ENCODE data around the gene PTTG1IP2.
"Not testable (repeated sequence)": the region's sequence is repeated elsewhere in the genome, so short reads cannot be mapped to it uniquely, and the experiment has no call there.

Gene PTTG1IP2

GRCh38 chr7:90458104-90458503, 11.3 kb upstream of the PTTG1IP2 start:
- DNase-seq (ENCODE audit: low read depth in 1 of 2, low spot score in 1 of 2), result no peak
- in situ Hi-C loops (cut with HindIII; ENCODE audit: low pct_unique_long_range_greater_than_20kb, low sequenced_read_pairs), result no loop called here
- no peak for TF ChIP-seq JUND (IDR thresholded peaks at IDR 0.05; ENCODE audit: low read depth)

- peak in 1 of 2 experiments; percentile 26 for DNase-seq (ENCODE audit: low read depth in 1 of 2, low spot score in 1 of 2)
- TF ChIP-seq JUND (IDR thresholded peaks at IDR 0.05; ENCODE audit: low read depth), result no peak
- in situ Hi-C loops (cut with HindIII; ENCODE audit: low pct_unique_long_range_greater_than_20kb, low sequenced_read_pairs), result no loop called here
These were observed 9.6 kb upstream of the PTTG1IP2 start for GRCh38 chr7:90459888-90460287.

- TF ChIP-seq JUND (IDR thresholded peaks at IDR 0.05; ENCODE audit: low read depth), result no peak
- DNase-seq (ENCODE audit: low read depth in 1 of 2, low spot score in 1 of 2), result no peak
- in situ Hi-C loops (cut with HindIII; ENCODE audit: low pct_unique_long_range_greater_than_20kb, low sequenced_read_pairs), result no loop called here
These were observed 8.2 kb upstream of the PTTG1IP2 start for GRCh38 chr7:90461219-90461618.

- DNase-seq (ENCODE audit: low read depth in 1 of 2, low spot score in 1 of 2), result peak in 1 of 2 experiments; percentile 24
- in situ Hi-C loops (cut with HindIII; ENCODE audit: low pct_unique_long_range_greater_than_20kb, low sequenced_read_pairs), result not testable (repeated sequence)
These were observed 6.2 kb upstream of the PTTG1IP2 start for GRCh38 chr7:90463151-90463628.

GRCh38 chr7:90465816-90466215, 3.6 kb upstream of the PTTG1IP2 start:
- in situ Hi-C loops (cut with HindIII; ENCODE audit: low pct_unique_long_range_greater_than_20kb, low sequenced_read_pairs), result no loop called here
- TF ChIP-seq JUND (IDR thresholded peaks at IDR 0.05; ENCODE audit: low read depth), result no peak
- DNase-seq (ENCODE audit: low read depth in 1 of 2, low spot score in 1 of 2), result no peak

- no peak for TF ChIP-seq JUND (IDR thresholded peaks at IDR 0.05; ENCODE audit: low read depth)
- in situ Hi-C loops (cut with HindIII; ENCODE audit: low pct_unique_long_range_greater_than_20kb, low sequenced_read_pairs), result no loop called here
- no peak for DNase-seq (ENCODE audit: low read depth in 1 of 2, low spot score in 1 of 2)
These were observed 3.5 kb downstream of the PTTG1IP2 start for GRCh38 chr7:90472805-90473540.

- no peak for TF ChIP-seq JUND (IDR thresholded peaks at IDR 0.05; ENCODE audit: low read depth)
- in situ Hi-C loops (cut with HindIII; ENCODE audit: low pct_unique_long_range_greater_than_20kb, low sequenced_read_pairs), result no loop called here
- no peak for DNase-seq (ENCODE audit: low read depth in 1 of 2, low spot score in 1 of 2)
These were observed 4.4 kb downstream of the PTTG1IP2 start for GRCh38 chr7:90473814-90474213.

GRCh38 chr7:90474284-90475210, 5.1 kb downstream of the PTTG1IP2 start:
- TF ChIP-seq JUND (IDR thresholded peaks at IDR 0.05; ENCODE audit: low read depth), result no peak
- DNase-seq (ENCODE audit: low read depth in 1 of 2, low spot score in 1 of 2), result no peak
- in situ Hi-C loops (cut with HindIII; ENCODE audit: low pct_unique_long_range_greater_than_20kb, low sequenced_read_pairs), result no loop called here

- no peak for TF ChIP-seq JUND (IDR thresholded peaks at IDR 0.05; ENCODE audit: low read depth)
- in situ Hi-C loops (cut with HindIII; ENCODE audit: low pct_unique_long_range_greater_than_20kb, low sequenced_read_pairs), result no loop called here
- no peak for DNase-seq (ENCODE audit: low read depth in 1 of 2, low spot score in 1 of 2)
These were observed 13.8 kb downstream of the PTTG1IP2 start for GRCh38 chr7:90483251-90483650.

GRCh38 chr7:90484706-90485105, 15.3 kb downstream of the PTTG1IP2 start:
- no peak for TF ChIP-seq JUND (IDR thresholded peaks at IDR 0.05; ENCODE audit: low read depth)
- DNase-seq (ENCODE audit: low read depth in 1 of 2, low spot score in 1 of 2), result no peak
- in situ Hi-C loops (cut with HindIII; ENCODE audit: low pct_unique_long_range_greater_than_20kb, low sequenced_read_pairs), result no loop called here

- in situ Hi-C loops (cut with HindIII; ENCODE audit: low pct_unique_long_range_greater_than_20kb, low sequenced_read_pairs), result no loop called here
- no peak for TF ChIP-seq JUND (IDR thresholded peaks at IDR 0.05; ENCODE audit: low read depth)
- DNase-seq (ENCODE audit: low read depth in 1 of 2, low spot score in 1 of 2), result no peak
These were observed 16.4 kb downstream of the PTTG1IP2 start for GRCh38 chr7:90485734-90486316.

- no peak for DNase-seq (ENCODE audit: low read depth in 1 of 2, low spot score in 1 of 2)
- no peak for TF ChIP-seq JUND (IDR thresholded peaks at IDR 0.05; ENCODE audit: low read depth)
- in situ Hi-C loops (cut with HindIII; ENCODE audit: low pct_unique_long_range_greater_than_20kb, low sequenced_read_pairs), result no loop called here
These were observed 18.4 kb downstream of the PTTG1IP2 start for GRCh38 chr7:90487808-90488207.

GRCh38 chr7:90488220-90488619, 18.8 kb downstream of the PTTG1IP2 start:
- in situ Hi-C loops (cut with HindIII; ENCODE audit: low pct_unique_long_range_greater_than_20kb, low sequenced_read_pairs), result no loop called here
- DNase-seq (ENCODE audit: low read depth in 1 of 2, low spot score in 1 of 2), result no peak
- no peak for TF ChIP-seq JUND (IDR thresholded peaks at IDR 0.05; ENCODE audit: low read depth)
